AG08396 (cell line): ENCODE results near the gene HESX1.

Experiments
- DNase-seq: peaks from one replicate; pipeline ENCODE4 v3.0.0; 2012; ENCODE audit warnings: low spot score, mixed read lengths

The HESX1 gene

GRCh38 chr3:57168151-57168550, 31.6 kb downstream of the HESX1 start:
- no peak for DNase-seq

- DNase-seq = no peak
Observed at GRCh38 chr3:57166660-57167059, 33.1 kb downstream of the HESX1 start.

- DNase-seq = no peak
Observed at GRCh38 chr3:57165641-57166040, 34.1 kb downstream of the HESX1 start.

- peak; percentile 93 for DNase-seq
Observed at GRCh38 chr3:57164657-57165573, 34.9 kb downstream of the HESX1 start, which contains the start of gene IL17RD. Gene IL17RD, minus strand, starts transcription at chr3:57165353. Its CDS starts 67 bp downstream, at chr3:57165286.

GRCh38 chr3:57164217-57164656, 35.5 kb downstream of the HESX1 start:
- no peak for DNase-seq

GRCh38 chr3:57163751-57164150, 36.0 kb downstream of the HESX1 start:
- no peak for DNase-seq

GRCh38 chr3:57161915-57162314, 37.9 kb downstream of the HESX1 start:
- DNase-seq = no peak

GRCh38 chr3:57160765-57161538, 38.8 kb downstream of the HESX1 start:
- no peak for DNase-seq

- no peak for DNase-seq
Observed at GRCh38 chr3:57160076-57160764, 39.6 kb downstream of the HESX1 start.

- no peak for DNase-seq
Observed at GRCh38 chr3:57158813-57159738, 40.7 kb downstream of the HESX1 start.

GRCh38 chr3:57158325-57158724, 41.5 kb downstream of the HESX1 start:
- DNase-seq = no peak

GRCh38 chr3:57157545-57157944, 42.2 kb downstream of the HESX1 start:
- no peak for DNase-seq

GRCh38 chr3:57155310-57155643, 44.5 kb downstream of the HESX1 start:
- DNase-seq = no peak

GRCh38 chr3:57154470-57155309, 45.1 kb downstream of the HESX1 start:
- no peak for DNase-seq

GRCh38 chr3:57152151-57153143, 47.3 kb downstream of the HESX1 start:
- no peak for DNase-seq

- no peak for DNase-seq
Observed at GRCh38 chr3:57151749-57152148, 48.0 kb downstream of the HESX1 start.

GRCh38 chr3:57151021-57151449, 48.7 kb downstream of the HESX1 start:
- no peak for DNase-seq

- DNase-seq = no peak
Observed at GRCh38 chr3:57150113-57150581, 49.6 kb downstream of the HESX1 start.
